Rectal smooth muscle tissue (tissue), 1 donor: ENCODE data around the gene TUSC7.

Experiments used
- H3K27ac ChIP-seq: one replicate; pipeline ENCODE4 v1.7.0; 2013; ENCODE audit warnings: low read depth, low read length, inconsistent platforms
- H3K27me3 ChIP-seq: one replicate; pipeline ENCODE4 v1.7.0; 2013; ENCODE audit warnings: low read length; ENCODE audit not compliant: control insufficient read depth, insufficient read depth
- H3K36me3 ChIP-seq: one replicate; pipeline ENCODE4 v1.7.0; 2013; ENCODE audit warnings: low read length; ENCODE audit not compliant: control insufficient read depth, insufficient read depth
- H3K4me1 ChIP-seq: one replicate; pipeline ENCODE4 v1.7.0; 2013; ENCODE audit warnings: low read length; ENCODE audit not compliant: control insufficient read depth, insufficient read depth
- H3K4me3 ChIP-seq: one replicate; pipeline ENCODE4 v1.7.0; 2013; ENCODE audit warnings: low read length
- H3K9ac ChIP-seq: one replicate; pipeline ENCODE4 v1.7.0; 2013; ENCODE audit warnings: low read length

Gene TUSC7

DNA sequence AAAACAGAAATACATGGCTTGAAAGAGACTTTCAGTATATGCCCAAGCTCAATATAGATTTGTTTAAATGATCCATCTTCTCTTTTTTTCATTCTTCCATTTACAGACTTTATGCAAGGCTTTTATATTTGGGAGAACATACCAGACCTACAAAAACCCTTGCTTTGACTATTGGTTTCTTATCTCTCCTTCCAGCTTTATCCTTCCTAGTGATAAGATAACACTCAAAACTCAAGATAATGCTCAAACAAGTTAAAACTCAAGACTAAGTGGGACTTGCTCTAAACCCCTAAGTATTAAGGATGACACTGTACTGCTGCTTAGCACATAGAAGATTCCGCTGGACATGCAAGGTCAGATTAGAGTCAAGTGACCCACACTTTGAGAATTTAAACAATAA is 8.0 kb downstream of the TUSC7 start:
- H3K4me1 ChIP-seq = no peaks in the 10 kb centered on the region
- H3K4me3 ChIP-seq = no peak overlapping the region
- H3K9ac ChIP-seq = no peak overlapping the region
- no peak overlapping the region for H3K27ac ChIP-seq
- H3K27me3 ChIP-seq = no peaks in the 10 kb centered on the region
- H3K36me3 ChIP-seq = no peaks in the 10 kb centered on the region

DNA sequence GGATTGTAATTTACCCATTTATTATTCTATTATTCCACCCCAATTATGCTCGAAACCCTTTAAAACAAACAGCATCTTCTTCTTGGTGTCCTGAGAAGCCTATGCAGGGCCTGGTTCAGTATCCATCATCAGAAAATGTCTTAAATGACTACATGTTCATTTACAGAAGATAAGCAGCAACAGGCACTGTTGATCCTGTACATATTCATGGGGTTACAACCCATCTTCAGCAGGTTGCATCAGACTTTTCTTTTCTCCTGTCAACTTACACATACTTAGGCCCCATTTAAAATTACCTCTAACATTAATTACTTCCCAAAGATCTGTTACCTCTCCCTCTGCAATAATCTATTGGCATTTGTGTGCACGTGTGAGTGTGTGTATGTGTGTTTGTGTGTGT is 18.9 kb downstream of the TUSC7 start:
- Histone ChIP-seq H3K4me1 (no peaks in the 10 kb centered on the region), H3K9ac (no peak overlapping the region), H3K27me3 (no peaks in the 10 kb centered on the region), H3K4me3 (no peak overlapping the region), H3K27ac (no peak overlapping the region), H3K36me3 (no peaks in the 10 kb centered on the region)

DNA sequence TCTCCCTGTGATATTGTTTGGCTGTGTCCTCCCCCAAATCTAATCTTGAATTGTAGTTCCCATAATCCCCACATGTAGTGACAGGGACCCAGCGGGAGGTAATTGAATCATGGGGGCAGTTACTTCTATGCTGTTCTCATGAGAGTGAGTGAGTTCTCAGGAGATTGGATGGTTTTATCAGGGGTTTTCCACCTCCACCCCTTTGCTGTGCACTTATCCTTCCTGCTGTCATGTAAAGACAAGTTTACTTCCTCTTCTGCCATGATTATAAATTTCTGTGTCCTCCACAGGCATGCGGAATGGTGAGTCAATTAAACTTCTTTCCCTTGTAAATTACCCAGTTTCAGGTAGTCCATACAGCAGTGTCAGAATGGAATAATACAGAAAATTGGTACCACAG is 24.7 kb downstream of the TUSC7 start:
- Histone ChIP-seq H3K36me3 (no peaks in the 10 kb centered on the region), H3K27me3 (no peaks in the 10 kb centered on the region), H3K4me1 (no peaks in the 10 kb centered on the region), H3K9ac (no peak overlapping the region), H3K4me3 (no peak overlapping the region), H3K27ac (no peak overlapping the region)

DNA sequence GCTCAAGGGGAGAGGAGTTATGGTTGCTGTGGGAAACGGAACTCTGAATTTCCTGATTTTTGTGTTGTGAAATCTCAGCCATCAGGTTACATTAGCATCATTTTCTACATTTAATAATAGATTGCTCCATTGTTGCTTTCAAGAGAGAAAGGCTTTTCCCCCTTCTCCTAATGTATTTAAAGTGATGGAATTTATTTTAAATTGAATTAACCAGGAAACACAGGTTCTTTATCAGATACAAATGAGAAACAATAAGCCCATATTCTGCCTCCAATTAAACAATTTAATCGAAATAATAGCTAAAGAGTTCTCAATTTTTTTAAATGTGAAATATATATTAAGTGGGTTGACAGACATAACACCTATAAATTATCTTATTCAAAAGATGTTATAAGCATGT is 30.1 kb downstream of the TUSC7 start:
- H3K27ac ChIP-seq = no peak overlapping the region
- H3K27me3 ChIP-seq = no peaks in the 10 kb centered on the region
- no peaks in the 10 kb centered on the region for H3K4me1 ChIP-seq
- H3K4me3 ChIP-seq = no peak overlapping the region
- H3K9ac ChIP-seq = no peak overlapping the region
- H3K36me3 ChIP-seq = no peaks in the 10 kb centered on the region

DNA sequence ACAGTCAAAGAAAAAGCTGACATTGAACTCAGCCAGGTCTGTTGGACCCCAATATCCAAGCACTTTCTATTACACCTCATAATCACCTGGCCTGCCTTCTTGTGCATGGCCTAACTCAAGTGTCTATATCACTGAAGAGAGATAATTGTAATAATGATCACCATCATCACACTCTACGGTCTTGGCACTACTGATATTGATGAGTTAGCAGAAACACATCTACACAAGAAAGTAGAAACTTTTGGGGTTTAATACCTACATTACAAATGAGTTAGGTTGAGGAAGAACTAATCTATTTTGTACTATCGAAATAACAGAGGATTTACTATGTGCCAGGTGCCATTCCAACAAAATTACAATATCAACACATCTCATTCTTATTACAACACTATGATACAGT is 30.7 kb downstream of the TUSC7 start:
- Histone ChIP-seq H3K4me1 (no peaks in the 10 kb centered on the region), H3K4me3 (no peak overlapping the region), H3K9ac (no peak overlapping the region), H3K36me3 (no peaks in the 10 kb centered on the region), H3K27ac (no peak overlapping the region), H3K27me3 (no peaks in the 10 kb centered on the region)

DNA sequence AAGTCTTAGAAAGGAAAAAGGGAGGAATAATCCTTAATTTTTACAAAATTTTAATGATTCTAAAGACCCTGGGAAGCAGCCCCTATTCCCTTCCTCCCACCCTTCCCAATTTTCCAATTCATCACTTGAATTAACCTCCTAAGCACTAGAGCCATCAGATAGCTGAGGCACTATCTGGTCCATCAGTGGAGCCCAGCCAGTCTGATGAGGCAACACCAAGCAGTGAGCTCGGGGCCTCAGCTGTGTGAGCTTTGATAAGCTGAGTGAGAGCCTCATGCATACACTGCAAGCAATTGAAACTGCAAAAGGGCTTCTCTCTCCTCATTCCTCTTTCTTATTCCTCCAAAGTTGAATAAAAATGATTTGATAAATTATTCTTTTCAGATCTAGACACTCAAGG is 31.9 kb downstream of the TUSC7 start:
- no peaks in the 10 kb centered on the region for H3K4me1 ChIP-seq
- no peak overlapping the region for H3K27ac ChIP-seq
- no peaks in the 10 kb centered on the region for H3K36me3 ChIP-seq
- no peak overlapping the region for H3K4me3 ChIP-seq
- no peaks in the 10 kb centered on the region for H3K27me3 ChIP-seq
- no peak overlapping the region for H3K9ac ChIP-seq

DNA sequence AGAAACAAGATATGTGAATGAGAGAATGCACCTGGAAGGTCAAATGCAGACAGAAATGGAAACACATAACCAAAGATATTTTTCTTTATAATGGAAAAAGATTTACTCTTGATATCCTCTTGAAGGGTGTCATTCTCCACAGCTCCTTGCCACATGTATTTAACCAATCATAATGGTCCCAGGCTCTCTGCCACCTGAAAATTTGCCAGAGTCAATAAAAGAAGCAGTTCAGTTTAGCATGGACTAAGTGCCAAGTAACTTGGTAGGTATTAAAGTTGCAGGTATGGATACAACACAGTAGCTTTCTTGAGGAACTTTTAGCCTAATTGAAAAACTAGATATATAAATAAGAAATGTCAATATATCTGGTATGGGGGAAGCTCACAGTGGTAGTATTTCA is 33.5 kb downstream of the TUSC7 start:
- no peaks in the 10 kb centered on the region for H3K4me1 ChIP-seq
- H3K9ac ChIP-seq = no peak overlapping the region
- H3K27ac ChIP-seq = no peak overlapping the region
- H3K4me3 ChIP-seq = no peak overlapping the region
- H3K27me3 ChIP-seq = no peaks in the 10 kb centered on the region
- H3K36me3 ChIP-seq = no peaks in the 10 kb centered on the region

DNA sequence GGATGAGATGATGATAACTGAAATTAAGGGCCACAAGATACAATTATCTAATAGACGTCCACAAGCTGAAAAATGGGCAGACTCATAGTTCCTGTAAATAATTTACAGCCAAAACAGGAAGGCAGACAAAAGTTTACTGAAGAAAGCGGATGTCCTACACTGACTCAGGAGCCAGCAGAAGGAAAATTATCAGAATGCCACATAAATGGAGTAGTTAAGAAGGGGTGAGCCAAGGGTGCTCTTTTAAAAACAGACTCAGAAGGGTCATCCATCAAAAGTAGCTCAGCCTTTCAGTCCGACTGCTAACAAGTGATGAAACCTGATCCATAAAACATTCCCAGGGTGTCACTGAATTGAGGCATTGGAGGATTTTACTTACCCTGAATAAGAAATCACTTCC is 39.8 kb downstream of the TUSC7 start:
- no peaks in the 10 kb centered on the region for H3K36me3 ChIP-seq
- no peaks in the 10 kb centered on the region for H3K4me1 ChIP-seq
- H3K27me3 ChIP-seq = no peaks in the 10 kb centered on the region
- H3K27ac ChIP-seq = no peak overlapping the region
- no peak overlapping the region for H3K9ac ChIP-seq
- H3K4me3 ChIP-seq = no peak overlapping the region

DNA sequence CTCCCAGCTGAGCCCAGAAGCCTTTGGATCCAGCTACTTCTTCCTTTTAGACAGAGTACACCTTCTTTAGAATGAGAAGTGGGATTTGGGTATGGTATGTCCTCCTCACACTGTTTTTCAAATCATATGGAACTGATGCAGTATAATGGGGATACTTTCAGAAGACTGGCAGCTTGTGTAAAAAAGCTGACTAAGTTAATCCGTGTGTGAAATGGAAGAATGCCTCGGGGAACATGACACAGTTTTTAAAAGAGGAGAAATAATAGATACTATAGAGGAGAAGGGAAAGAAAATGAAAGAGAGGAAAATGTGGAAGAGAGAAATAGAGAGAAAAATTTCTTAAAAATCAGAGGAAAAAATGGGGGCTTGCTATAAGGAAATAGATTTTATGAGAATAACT is 47.7 kb downstream of the TUSC7 start:
- H3K9ac ChIP-seq = no peak overlapping the region
- H3K4me1 ChIP-seq = no peaks in the 10 kb centered on the region
- no peak overlapping the region for H3K4me3 ChIP-seq
- H3K27me3 ChIP-seq = no peaks in the 10 kb centered on the region
- H3K27ac ChIP-seq = no peak overlapping the region
- no peaks in the 10 kb centered on the region for H3K36me3 ChIP-seq

DNA sequence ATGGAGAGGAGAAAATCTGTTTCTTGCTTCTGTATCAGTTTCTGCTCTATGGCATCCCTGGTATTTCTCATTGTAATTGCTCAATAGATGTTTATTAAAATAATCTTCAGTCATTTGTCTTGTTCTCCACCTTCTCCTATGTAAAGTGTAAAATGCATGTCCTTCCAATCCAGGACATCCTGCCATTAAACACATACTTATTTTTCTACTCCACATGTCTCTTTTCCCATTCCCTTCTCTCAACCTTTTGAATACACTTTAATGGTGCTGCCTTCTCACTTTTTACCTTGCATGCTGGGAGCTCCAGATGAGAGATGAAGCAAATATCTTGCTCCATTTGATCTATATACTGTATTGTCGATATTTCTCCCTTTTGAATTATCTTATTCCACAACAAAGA is 49.7 kb downstream of the TUSC7 start:
- H3K4me3 ChIP-seq = no peak overlapping the region
- H3K36me3 ChIP-seq = no peaks in the 10 kb centered on the region
- H3K27me3 ChIP-seq = no peaks in the 10 kb centered on the region
- no peaks in the 10 kb centered on the region for H3K4me1 ChIP-seq
- H3K9ac ChIP-seq = no peak overlapping the region
- H3K27ac ChIP-seq = no peak overlapping the region
